Activated gamma-delta T cell treated with Interleukin-2 at 50 U/mL for 16 hours (primary cell): Measurements from ENCODE around the gene ZNF564.
A peak's percentile ranks its signal among the peaks of the same experiment; 100 is the strongest.
"Not testable (repeated sequence)": the region's sequence is repeated elsewhere in the genome, so short reads cannot be mapped to it uniquely, and the experiment has no call there.

Experiments
- DNase-seq: peaks from one replicate; pipeline ENCODE4 v3.0.0-alpha.2; 2020

The ZNF564 gene

GRCh38 chr19:12496480-12496879 lies 54.8 kb downstream of the ZNF564 start:
- no peak for DNase-seq

- peak; percentile 92 for DNase-seq
Observed at GRCh38 chr19:12495002-12495802, 56.1 kb downstream of the ZNF564 start.

GRCh38 chr19:12494260-12494860 lies 56.9 kb downstream of the ZNF564 start:
- no peak for DNase-seq

- not testable (repeated sequence) for DNase-seq
Observed at GRCh38 chr19:12486265-12486783, 65.0 kb downstream of the ZNF564 start.

- no peak for DNase-seq
Observed at GRCh38 chr19:12485571-12485970, 65.7 kb downstream of the ZNF564 start.

- no peak for DNase-seq
Observed at GRCh38 chr19:12485052-12485416, 66.2 kb downstream of the ZNF564 start.

GRCh38 chr19:12484371-12485051 lies 66.8 kb downstream of the ZNF564 start, which contains the start of gene ZNF709:
Gene ZNF709, minus strand, starts transcription at chr19:12484816. Its CDS starts 159 bp downstream, at chr19:12484657.
- DNase-seq = peak; percentile 86

- DNase-seq = no peak
Observed at GRCh38 chr19:12484011-12484370, 67.3 kb downstream of the ZNF564 start.

GRCh38 chr19:12482509-12482886 lies 68.8 kb downstream of the ZNF564 start:
- no peak for DNase-seq

GRCh38 chr19:12481781-12482508 lies 69.3 kb downstream of the ZNF564 start:
- DNase-seq = no peak

- no peak for DNase-seq
Observed at GRCh38 chr19:12478234-12478941, 72.9 kb downstream of the ZNF564 start.
